Mesothelial cell of epicardium (in vitro differentiated cells): ENCODE data around the gene BPI. TPM values are rescaled to one million over a fixed set of nuclear protein-coding genes. Genes with fewer than 3 reads are reported as not detected.

Experiments used
- DNase-seq, 2 experiments: peaks; one replicate each; pipeline ENCODE4 v3.0.0; 2021; ENCODE audit warnings: low spot score in 2 of 2; ENCODE audit not compliant: unreplicated experiment in 2 of 2
- H3K27ac Mint-ChIP-seq: 2 replicates; pipeline ENCODE4 v1.8.0; 2021; ENCODE audit warnings: mixed read lengths
- H3K27me3 Mint-ChIP-seq: 2 replicates; pipeline ENCODE4 v1.8.0; 2021; ENCODE audit warnings: low read depth, mixed read lengths
- H3K36me3 Mint-ChIP-seq: 2 replicates; pipeline ENCODE4 v1.8.0; 2021; ENCODE audit warnings: mixed read lengths
- H3K4me1 Mint-ChIP-seq: 2 replicates; pipeline ENCODE4 v1.8.0; 2021; ENCODE audit warnings: mixed read lengths
- H3K4me3 Mint-ChIP-seq: 2 replicates; pipeline ENCODE4 v1.8.0; 2021; ENCODE audit warnings: mild to moderate bottlenecking, moderate library complexity, mixed read lengths
- H3K9me3 Mint-ChIP-seq: 2 replicates; pipeline ENCODE4 v1.8.0; 2021; ENCODE audit warnings: mixed read lengths
- total RNA-seq: library from RNA; stranded (reverse); gene quantifications from 3 replicates; pipeline ENCODE4 v1.2.1, GENCODE V29; 2021
- TF ChIP-seq, protein P1 (sequence below): fragments of 200-600 bp; sonication (generic); IDR thresholded peaks from one replicate; pipeline ENCODE4 v1.5.0; 2021; ENCODE audit warnings: antibody characterized with exemption; ENCODE audit not compliant: unreplicated experiment

Gene BPI
- total RNA-seq, 1 donor from 2014 or later: not detected

DNA sequence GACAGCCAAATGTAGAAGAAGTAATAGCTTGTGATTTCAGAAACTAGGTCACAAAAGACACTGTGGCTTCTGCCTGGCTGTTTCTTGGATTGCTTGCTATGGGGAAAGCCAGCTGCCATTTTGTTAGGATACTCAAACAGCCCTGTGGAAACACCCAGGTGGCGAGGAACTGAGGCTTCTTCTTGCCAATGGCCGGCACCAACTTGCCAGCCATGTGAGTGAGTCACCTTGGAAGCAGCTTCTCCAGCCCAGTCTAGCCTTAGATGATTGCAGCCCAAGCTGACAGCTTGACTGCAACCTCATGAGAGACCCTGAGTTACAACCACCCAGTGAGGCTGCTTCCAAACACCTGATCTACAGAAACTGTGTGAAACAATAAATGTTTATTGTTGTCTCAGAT, 31.6 kb upstream of the BPI start:
- Mint-ChIP-seq H3K27me3 (peaks cover 23% of the 10 kb centered on the region), H3K27ac (no peak overlapping the region), H3K36me3 (no peaks in the 10 kb centered on the region), H3K9me3 (peaks cover 6% of the 10 kb centered on the region), H3K4me1 (no peaks in the 10 kb centered on the region), H3K4me3 (no peak overlapping the region)
- TF ChIP-seq, protein P1, sequence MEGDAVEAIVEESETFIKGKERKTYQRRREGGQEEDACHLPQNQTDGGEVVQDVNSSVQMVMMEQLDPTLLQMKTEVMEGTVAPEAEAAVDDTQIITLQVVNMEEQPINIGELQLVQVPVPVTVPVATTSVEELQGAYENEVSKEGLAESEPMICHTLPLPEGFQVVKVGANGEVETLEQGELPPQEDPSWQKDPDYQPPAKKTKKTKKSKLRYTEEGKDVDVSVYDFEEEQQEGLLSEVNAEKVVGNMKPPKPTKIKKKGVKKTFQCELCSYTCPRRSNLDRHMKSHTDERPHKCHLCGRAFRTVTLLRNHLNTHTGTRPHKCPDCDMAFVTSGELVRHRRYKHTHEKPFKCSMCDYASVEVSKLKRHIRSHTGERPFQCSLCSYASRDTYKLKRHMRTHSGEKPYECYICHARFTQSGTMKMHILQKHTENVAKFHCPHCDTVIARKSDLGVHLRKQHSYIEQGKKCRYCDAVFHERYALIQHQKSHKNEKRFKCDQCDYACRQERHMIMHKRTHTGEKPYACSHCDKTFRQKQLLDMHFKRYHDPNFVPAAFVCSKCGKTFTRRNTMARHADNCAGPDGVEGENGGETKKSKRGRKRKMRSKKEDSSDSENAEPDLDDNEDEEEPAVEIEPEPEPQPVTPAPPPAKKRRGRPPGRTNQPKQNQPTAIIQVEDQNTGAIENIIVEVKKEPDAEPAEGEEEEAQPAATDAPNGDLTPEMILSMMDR: no peak
- no peak for DNase-seq

DNA sequence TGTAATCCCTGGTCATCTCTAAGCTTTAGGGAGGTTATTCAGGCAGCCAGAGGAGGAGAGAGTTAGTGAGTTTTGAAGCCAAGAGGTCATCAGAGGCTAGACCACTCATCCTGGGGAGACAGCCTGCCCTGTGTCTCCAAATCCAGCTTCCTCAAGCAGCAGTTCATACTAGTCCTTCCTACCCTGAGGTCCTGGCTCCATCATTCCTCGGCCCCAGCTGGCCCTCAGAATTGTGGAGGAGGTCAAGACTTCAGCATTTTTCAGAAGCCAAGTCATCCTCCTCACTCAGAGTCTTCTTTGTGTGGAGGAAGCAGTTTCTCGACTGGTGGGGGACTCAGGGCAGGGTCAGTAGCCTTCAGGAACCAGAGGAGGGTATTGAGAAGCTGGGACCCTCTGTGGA, 31.0 kb upstream of the BPI start:
- H3K4me1 Mint-ChIP-seq: no peaks in the 10 kb centered on the region
- no peaks in the 10 kb centered on the region for H3K36me3 Mint-ChIP-seq
- no peak for DNase-seq
- peaks cover 17% of the 10 kb centered on the region for H3K27me3 Mint-ChIP-seq
- H3K4me3 Mint-ChIP-seq: no peak overlapping the region
- no peak overlapping the region for H3K27ac Mint-ChIP-seq
- H3K9me3 Mint-ChIP-seq: peaks cover 6% of the 10 kb centered on the region
- TF ChIP-seq, protein P1: no peak

- TF ChIP-seq, protein P1: no peak
- H3K36me3 Mint-ChIP-seq: no peaks in the 10 kb centered on the region
- H3K4me3 Mint-ChIP-seq: no peak overlapping the region
- H3K9me3 Mint-ChIP-seq: peaks cover 6% of the 10 kb centered on the region
- no peak overlapping the region for H3K27ac Mint-ChIP-seq
- DNase-seq: no peak
- H3K27me3 Mint-ChIP-seq: no peaks in the 10 kb centered on the region
- no peaks in the 10 kb centered on the region for H3K4me1 Mint-ChIP-seq
Measured at GRCh38 chr20:38275815-38276550, 28.0 kb upstream of the BPI start.

GRCh38 chr20:38277285-38277684, 26.7 kb upstream of the BPI start:
- DNase-seq: no peak
- no peak overlapping the region for H3K27ac Mint-ChIP-seq
- H3K4me1 Mint-ChIP-seq: no peaks in the 10 kb centered on the region

DNA sequence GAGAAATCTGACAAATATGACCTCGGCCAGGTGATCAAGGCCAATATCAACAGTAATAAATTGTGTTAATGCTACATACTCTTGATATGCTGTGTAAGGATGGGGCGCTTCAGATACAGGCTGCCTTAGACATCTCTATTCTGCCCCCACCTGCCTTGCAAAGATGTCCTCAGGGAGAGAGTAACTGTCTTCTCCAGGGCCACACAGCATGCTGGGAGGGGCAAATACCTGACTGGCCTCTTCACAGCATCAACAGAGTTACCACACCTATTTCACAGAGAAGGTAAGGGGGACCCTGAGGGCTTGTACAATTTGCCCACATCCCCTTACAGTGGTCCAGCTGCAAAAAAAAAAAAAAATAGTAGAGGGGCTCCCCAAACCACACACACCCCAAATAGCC, 26.3 kb upstream of the BPI start:
- Mint-ChIP-seq H3K27me3 (no peaks in the 10 kb centered on the region), H3K27ac (no peak overlapping the region), H3K4me1 (no peaks in the 10 kb centered on the region), H3K36me3 (no peaks in the 10 kb centered on the region), H3K9me3 (peaks cover 11% of the 10 kb centered on the region), H3K4me3 (no peak overlapping the region)
- TF ChIP-seq, protein P1: no peak
- DNase-seq: no peak

More at GRCh38 chr20:38277285-38277684, 26.7 kb upstream of the BPI start:
- peaks cover 11% of the 10 kb centered on the region for H3K9me3 Mint-ChIP-seq
- TF ChIP-seq, protein P1: no peak
- H3K36me3 Mint-ChIP-seq: no peaks in the 10 kb centered on the region
- no peak overlapping the region for H3K4me3 Mint-ChIP-seq
- H3K27me3 Mint-ChIP-seq: no peaks in the 10 kb centered on the region
